RWPE2 (cell line): Measurements from ENCODE around the gene COPE.

Experiments
- ATAC-seq: fragments of 200-7000 bp; cut with Tn5 transposase; 3 replicates; pipeline ENCODE4 v1.9.1; 2021; ENCODE audit warnings: low read depth
- DNase-seq: peaks from one replicate; pipeline ENCODE4 v3.0.0-alpha.2; 2020; ENCODE audit warnings: low spot score
- H3K27ac ChIP-seq: fragments of 450-650 bp; 2 replicates; pipeline ENCODE4 v1.5.1; 2017; ENCODE audit warnings: mild to moderate bottlenecking; ENCODE audit not compliant: poor library complexity, severe bottlenecking
- H3K27me3 ChIP-seq: fragments of 250-450 bp; sonication (Bioruptor Pico); 2 replicates; pipeline ENCODE4 v1.5.1; 2021; ENCODE audit warnings: mild to moderate bottlenecking, moderate library complexity; ENCODE audit not compliant: insufficient read depth, poor library complexity, severe bottlenecking
- H3K36me3 ChIP-seq: fragments of 250-450 bp; sonication (Bioruptor Pico); 2 replicates; pipeline ENCODE4 v1.5.1; 2020; ENCODE audit warnings: low read depth, mild to moderate bottlenecking, moderate library complexity
- H3K4me1 ChIP-seq: fragments of 250-450 bp; sonication (Bioruptor Pico); 2 replicates; pipeline ENCODE4 v1.5.1; 2021; ENCODE audit warnings: mild to moderate bottlenecking, moderate library complexity; ENCODE audit not compliant: insufficient read depth, poor library complexity, severe bottlenecking
- H3K4me3 ChIP-seq: fragments of 250-450 bp; sonication (Bioruptor Pico); 2 replicates; pipeline ENCODE4 v1.5.1; 2021; ENCODE audit warnings: mild to moderate bottlenecking, moderate library complexity; ENCODE audit not compliant: severe bottlenecking
- H3K9me3 ChIP-seq: fragments of 250-450 bp; sonication (Bioruptor Pico); 2 replicates; pipeline ENCODE4 v1.5.1; 2021; ENCODE audit warnings: mild to moderate bottlenecking, moderate library complexity; ENCODE audit not compliant: severe bottlenecking
- TF ChIP-seq, protein P1 (sequence below): fragments of 450-650 bp; IDR thresholded peaks from one replicate; pipeline ENCODE4 v1.5.1; 2017; ENCODE audit warnings: mild to moderate bottlenecking, moderate library complexity; ENCODE audit not compliant: poor library complexity, severe bottlenecking

COPE gene

DNA sequence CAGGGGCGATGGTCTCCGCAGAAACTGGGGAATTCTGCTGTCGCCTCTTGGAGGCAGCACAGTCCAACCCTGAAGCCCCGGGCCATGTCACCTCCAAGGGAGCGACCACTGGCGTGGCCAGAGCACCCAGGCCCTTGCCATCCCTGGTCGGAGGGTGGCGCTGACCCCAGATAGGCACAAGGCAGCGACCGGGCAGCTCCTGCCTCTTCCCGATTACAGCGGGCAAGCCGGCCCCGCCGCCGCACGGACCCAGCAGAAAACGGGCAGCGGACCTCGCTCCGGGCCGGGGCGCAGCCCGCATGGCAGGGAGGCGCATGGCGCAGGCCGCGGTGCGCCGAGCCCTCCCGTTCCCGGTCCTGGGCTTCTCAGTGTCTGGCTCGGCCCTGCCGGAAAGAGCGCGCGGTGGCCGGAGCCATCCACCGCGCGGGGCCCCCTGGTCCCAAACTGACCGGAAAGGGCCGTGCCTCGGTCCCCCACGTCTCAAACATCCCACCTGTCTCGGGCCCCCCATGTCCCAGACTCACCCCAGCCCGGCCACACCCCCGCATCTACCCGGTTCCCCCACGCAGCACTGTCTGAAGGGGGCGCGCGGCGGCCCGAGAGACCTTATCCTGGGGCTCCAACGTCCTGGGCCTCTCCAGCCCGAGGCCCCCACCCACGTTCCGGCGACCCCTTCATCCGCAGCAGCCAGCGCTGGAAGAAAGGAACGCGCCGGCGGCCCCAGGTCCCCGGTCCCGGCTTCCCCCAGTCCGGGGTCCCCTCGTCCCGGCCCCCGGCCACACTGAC, 24.0 kb downstream of the COPE start:
- Histone ChIP-seq H3K27ac (no peak overlapping the region), H3K9me3 (no peaks in the 10 kb centered on the region), H3K27me3 (peaks cover 18% of the 10 kb centered on the region), H3K4me3 (peak overlapping the region; percentile 48), H3K4me1 (no peaks in the 10 kb centered on the region), H3K36me3 (no peaks in the 10 kb centered on the region)
- DNase-seq (no peak), ATAC-seq (peak; percentile 53)
- TF ChIP-seq, protein P1, sequence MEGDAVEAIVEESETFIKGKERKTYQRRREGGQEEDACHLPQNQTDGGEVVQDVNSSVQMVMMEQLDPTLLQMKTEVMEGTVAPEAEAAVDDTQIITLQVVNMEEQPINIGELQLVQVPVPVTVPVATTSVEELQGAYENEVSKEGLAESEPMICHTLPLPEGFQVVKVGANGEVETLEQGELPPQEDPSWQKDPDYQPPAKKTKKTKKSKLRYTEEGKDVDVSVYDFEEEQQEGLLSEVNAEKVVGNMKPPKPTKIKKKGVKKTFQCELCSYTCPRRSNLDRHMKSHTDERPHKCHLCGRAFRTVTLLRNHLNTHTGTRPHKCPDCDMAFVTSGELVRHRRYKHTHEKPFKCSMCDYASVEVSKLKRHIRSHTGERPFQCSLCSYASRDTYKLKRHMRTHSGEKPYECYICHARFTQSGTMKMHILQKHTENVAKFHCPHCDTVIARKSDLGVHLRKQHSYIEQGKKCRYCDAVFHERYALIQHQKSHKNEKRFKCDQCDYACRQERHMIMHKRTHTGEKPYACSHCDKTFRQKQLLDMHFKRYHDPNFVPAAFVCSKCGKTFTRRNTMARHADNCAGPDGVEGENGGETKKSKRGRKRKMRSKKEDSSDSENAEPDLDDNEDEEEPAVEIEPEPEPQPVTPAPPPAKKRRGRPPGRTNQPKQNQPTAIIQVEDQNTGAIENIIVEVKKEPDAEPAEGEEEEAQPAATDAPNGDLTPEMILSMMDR: peak; percentile 59

DNA sequence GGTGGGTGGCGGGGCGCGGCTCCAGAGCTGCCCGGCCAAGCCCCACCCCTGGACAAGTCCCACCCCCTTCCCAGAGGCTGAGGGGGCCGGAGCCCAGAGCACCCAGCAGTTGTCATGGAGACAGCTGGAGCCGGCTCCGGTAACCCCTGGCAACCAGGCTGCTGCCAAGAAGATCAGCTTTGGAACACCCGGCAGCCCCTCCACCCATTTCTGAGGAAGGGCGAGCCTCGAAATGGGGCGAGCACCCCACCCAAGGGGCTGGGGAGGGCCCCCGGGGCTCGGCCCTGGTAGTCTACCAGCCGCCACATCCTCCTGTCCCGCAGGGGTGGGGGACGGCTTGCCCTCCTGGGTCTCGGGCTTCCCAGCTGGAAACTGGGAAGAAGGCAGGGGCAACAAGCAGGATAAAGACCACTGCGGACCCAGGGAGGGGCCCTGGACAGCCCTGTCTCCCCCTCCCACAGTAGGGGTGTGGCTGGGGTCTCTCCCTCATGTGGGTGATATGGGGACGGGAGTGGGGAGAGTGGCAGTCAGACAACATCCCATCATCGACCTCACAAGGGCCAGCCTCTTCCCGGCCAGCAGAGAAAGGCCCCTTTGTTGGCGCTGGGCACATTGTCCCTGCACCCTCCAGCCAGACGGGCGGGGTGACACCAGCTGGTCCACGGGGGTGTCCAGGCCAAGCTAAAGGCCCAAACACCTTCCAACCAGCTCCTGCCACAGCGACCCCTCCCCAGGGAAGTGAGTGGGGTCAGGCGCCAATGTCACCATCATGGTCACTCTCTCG, 24.7 kb downstream of the COPE start:
- ATAC-seq (no peak), DNase-seq (no peak)
- no peaks in the 10 kb centered on the region for H3K4me1 ChIP-seq
- H3K9me3 ChIP-seq: no peaks in the 10 kb centered on the region
- H3K36me3 ChIP-seq: no peaks in the 10 kb centered on the region
- H3K27me3 ChIP-seq: peaks cover 18% of the 10 kb centered on the region
- peak overlapping the region; percentile 48 for H3K4me3 ChIP-seq
- TF ChIP-seq, protein P1: no peak
- no peak overlapping the region for H3K27ac ChIP-seq

DNA sequence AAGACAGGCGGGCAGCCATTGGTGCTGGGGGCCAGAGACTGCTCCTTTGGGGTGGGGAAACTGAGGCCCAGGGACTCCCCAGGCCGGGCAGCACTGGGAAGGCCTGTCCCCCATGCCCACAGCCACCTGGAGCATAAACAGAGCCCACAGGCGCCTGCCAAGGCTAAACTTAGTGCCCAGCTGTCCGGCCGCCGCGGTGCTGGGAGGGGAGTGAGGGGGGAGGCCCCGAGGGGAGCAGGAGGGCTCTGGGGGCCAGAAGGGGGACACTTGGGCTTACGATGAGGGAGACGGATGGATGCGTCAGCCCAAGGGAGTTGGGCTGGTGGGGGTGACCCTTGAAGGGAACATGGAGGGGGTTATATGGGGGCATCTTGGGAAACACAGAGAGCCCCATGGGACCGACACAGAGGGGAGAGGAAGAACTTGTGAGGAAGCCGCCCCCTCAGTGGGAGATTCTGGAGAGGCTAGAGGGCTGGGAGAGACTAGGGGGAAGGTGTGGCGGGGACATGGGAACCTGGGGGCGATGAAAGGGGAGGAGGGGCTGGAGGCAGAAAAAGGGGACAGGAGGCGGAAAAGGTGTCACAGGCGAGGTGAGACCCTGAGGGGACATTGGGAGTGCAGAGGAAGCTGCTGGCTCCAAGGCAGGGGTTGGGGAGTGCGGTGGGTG, 25.5 kb downstream of the COPE start:
- Histone ChIP-seq H3K27ac (no peak overlapping the region), H3K9me3 (no peaks in the 10 kb centered on the region), H3K4me1 (no peaks in the 10 kb centered on the region), H3K27me3 (peaks cover 18% of the 10 kb centered on the region), H3K36me3 (no peaks in the 10 kb centered on the region), H3K4me3 (no peak overlapping the region)
- TF ChIP-seq, protein P1: no peak
- no peak for ATAC-seq
- no peak for DNase-seq

DNA sequence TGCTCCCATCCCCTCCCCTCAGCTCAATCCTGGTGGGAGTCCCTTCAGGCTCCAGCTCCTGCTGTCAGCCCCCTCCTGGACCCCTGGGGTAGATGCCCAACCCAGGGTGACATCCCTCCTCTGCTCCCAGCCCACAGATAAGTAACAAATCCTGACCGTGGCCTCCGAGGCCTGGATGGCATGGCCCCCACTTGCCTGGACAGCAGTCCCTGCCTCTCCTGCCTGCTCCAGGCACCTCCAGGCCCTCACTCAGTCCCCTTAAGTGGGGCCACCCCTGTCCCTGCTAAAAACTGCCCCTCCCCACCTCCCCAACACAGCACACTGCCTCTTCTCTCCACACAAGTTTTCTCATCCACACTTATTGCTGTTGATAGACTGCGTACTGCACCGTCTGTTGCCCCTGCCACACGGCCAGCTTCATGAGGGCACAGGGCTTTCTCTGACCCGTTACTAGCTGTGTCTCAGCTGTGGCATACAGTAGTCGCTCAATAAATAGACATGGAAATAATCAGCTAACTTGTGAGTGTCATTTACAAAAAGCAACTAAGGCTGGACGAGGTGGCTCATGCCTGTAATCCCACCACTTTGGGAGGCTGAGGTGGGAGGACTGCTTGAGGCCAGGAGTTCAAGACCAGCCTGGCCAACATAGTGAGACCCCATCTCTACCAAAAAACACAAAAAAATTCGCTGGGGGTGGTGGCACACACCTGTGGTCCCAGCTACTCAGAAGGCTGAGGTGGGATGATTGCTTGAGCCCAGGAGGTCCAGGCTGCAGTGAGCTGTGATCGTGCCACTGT, 29.0 kb downstream of the COPE start:
- ATAC-seq: no peak
- TF ChIP-seq, protein P1: no peak
- Histone ChIP-seq H3K4me1 (no peaks in the 10 kb centered on the region), H3K4me3 (no peak overlapping the region), H3K27ac (no peak overlapping the region), H3K27me3 (peaks cover 10% of the 10 kb centered on the region), H3K9me3 (no peaks in the 10 kb centered on the region), H3K36me3 (no peaks in the 10 kb centered on the region)
- DNase-seq: no peak
